ENCODE measurements around the gene RAP1A.

RAP1A gene

GRCh38 chr1:111571987-111572386, 47.6 kb upstream of the RAP1A start:
- no peak overlapping the region for H3K4me2 ChIP-seq
- no peaks in the 10 kb centered on the region for H3K36me3 ChIP-seq (ENCODE audit: insufficient read depth)
- TF ChIP-seq CTCF (conservative IDR thresholded peaks at IDR 0.05; ENCODE audit: low read depth, low read length) = no peak
- H2AFZ ChIP-seq (ENCODE audit: low read depth) = no peak overlapping the region
- no peaks in the 10 kb centered on the region for H3K79me2 ChIP-seq (ENCODE audit: insufficient read depth, low read depth)
- no peaks in the 10 kb centered on the region for H3K4me1 ChIP-seq (ENCODE audit: low read depth, poor library complexity, severe bottlenecking)
- no peak overlapping the region for H3K9ac ChIP-seq
- H3K27me3 ChIP-seq (ENCODE audit: insufficient read depth, low read depth) = no peaks in the 10 kb centered on the region
- H4K20me1 ChIP-seq (ENCODE audit: insufficient read depth) = no peaks in the 10 kb centered on the region
- H3K4me3 ChIP-seq (IDR thresholded peaks at IDR 0.05; ENCODE audit: insufficient read depth, low read depth, low read length) = no peak overlapping the region
- no peak overlapping the region for H3K27ac ChIP-seq

GRCh38 chr1:111576547-111576946, 43.0 kb upstream of the RAP1A start:
- no peak overlapping the region for H3K4me3 ChIP-seq (IDR thresholded peaks at IDR 0.05; ENCODE audit: insufficient read depth, low read depth, low read length)
- no peak overlapping the region for H3K4me2 ChIP-seq
- no peak overlapping the region for H2AFZ ChIP-seq (ENCODE audit: low read depth)
- no peak for TF ChIP-seq CTCF (conservative IDR thresholded peaks at IDR 0.05; ENCODE audit: low read depth, low read length)
- no peak overlapping the region for H3K27ac ChIP-seq
- H3K79me2 ChIP-seq (ENCODE audit: insufficient read depth, low read depth) = no peaks in the 10 kb centered on the region
- no peaks in the 10 kb centered on the region for H3K27me3 ChIP-seq (ENCODE audit: insufficient read depth, low read depth)
- H3K9ac ChIP-seq = no peak overlapping the region
- no peaks in the 10 kb centered on the region for H3K4me1 ChIP-seq (ENCODE audit: low read depth, poor library complexity, severe bottlenecking)
- H3K36me3 ChIP-seq (ENCODE audit: insufficient read depth) = no peaks in the 10 kb centered on the region
- no peaks in the 10 kb centered on the region for H4K20me1 ChIP-seq (ENCODE audit: insufficient read depth)

- Histone ChIP-seq H4K20me1 (ENCODE audit: insufficient read depth) (no peaks in the 10 kb centered on the region), H3K9ac (no peak overlapping the region), H3K4me1 (ENCODE audit: low read depth, poor library complexity, severe bottlenecking) (peaks cover 6% of the 10 kb centered on the region), H3K4me3 (IDR thresholded peaks at IDR 0.05; ENCODE audit: insufficient read depth, low read depth, low read length) (no peak overlapping the region), H2AFZ (ENCODE audit: low read depth) (no peak overlapping the region), H3K4me2 (no peak overlapping the region), H3K79me2 (ENCODE audit: insufficient read depth, low read depth) (no peaks in the 10 kb centered on the region), H3K27me3 (ENCODE audit: insufficient read depth, low read depth) (no peaks in the 10 kb centered on the region), H3K27ac (no peak overlapping the region), H3K36me3 (ENCODE audit: insufficient read depth) (no peaks in the 10 kb centered on the region)
- TF ChIP-seq CTCF (conservative IDR thresholded peaks at IDR 0.05; ENCODE audit: low read depth, low read length) = no peak
Observed at GRCh38 chr1:111577814-111578213, 41.8 kb upstream of the RAP1A start.

- Histone ChIP-seq H3K36me3 (ENCODE audit: insufficient read depth) (no peaks in the 10 kb centered on the region), H3K4me2 (no peak overlapping the region), H3K27me3 (ENCODE audit: insufficient read depth, low read depth) (no peaks in the 10 kb centered on the region), H3K79me2 (ENCODE audit: insufficient read depth, low read depth) (no peaks in the 10 kb centered on the region), H3K4me3 (IDR thresholded peaks at IDR 0.05; ENCODE audit: insufficient read depth, low read depth, low read length) (no peak overlapping the region), H3K4me1 (ENCODE audit: low read depth, poor library complexity, severe bottlenecking) (peaks cover 7% of the 10 kb centered on the region), H3K27ac (no peak overlapping the region), H3K9ac (no peak overlapping the region), H4K20me1 (ENCODE audit: insufficient read depth) (no peaks in the 10 kb centered on the region), H2AFZ (ENCODE audit: low read depth) (no peak overlapping the region)
- TF ChIP-seq CTCF (conservative IDR thresholded peaks at IDR 0.05; ENCODE audit: low read depth, low read length) = no peak
Observed at GRCh38 chr1:111581166-111581565, 38.4 kb upstream of the RAP1A start.

Data from KMS-11 (cell line).